H1 (cell line): Measurements from ENCODE around the gene ANGPTL5. TPM values are rescaled to one million over a fixed set of nuclear protein-coding genes. Genes with fewer than 3 reads are reported as not detected.
A peak's percentile ranks its signal among the peaks of the same experiment; 100 is the strongest.

ENCODE experiments used
- CTCF ChIA-PET: fragments of 300-600 bp; sonication (Branson Sonifier 250); formaldehyde crosslinking; loops from one replicate; lab custom pipeline; 2021; ENCODE audit not compliant: partially characterized antibody; lab: Charles Lee
- POLR2A ChIA-PET: fragments of 300-600 bp; sonication (Branson Sonifier 250); formaldehyde crosslinking; loops from one replicate; lab custom pipeline; 2021; ENCODE audit warnings: inconsistent platforms; ENCODE audit not compliant: partially characterized antibody; lab: Charles Lee
- DNase-seq, 2 experiments: peaks; one replicate each; pipeline versions ENCODE4 v3.0.0 to v3.0.0-alpha.2; 2010 to 2022; ENCODE audit warnings: low spot score in 2 of 2, low read depth in 1 of 2, mixed read lengths in 1 of 2
- FAIRE-seq: peaks from 2 replicates; lab custom pipeline; 2011; peaks lifted over from hg19 to GRCh38; lab: Jason Lieb, UNC
- H2AFZ ChIP-seq: 2 replicates; pipeline ENCODE4 v1.8.1; 2012; ENCODE audit warnings: low read length, inconsistent platforms
- H2AK5ac ChIP-seq: 2 replicates; pipeline ENCODE4 v1.6.1; 2013; ENCODE audit warnings: low read depth, low read length
- H2BK120ac ChIP-seq: replicated peaks from 2 replicates; pipeline ENCODE3; 2013; ENCODE audit warnings: low read depth, low read length, inconsistent platforms
- H2BK12ac ChIP-seq: 2 replicates; pipeline ENCODE4 v1.6.1; 2013; ENCODE audit warnings: low read depth, low read length
- H2BK15ac ChIP-seq: 2 replicates; pipeline ENCODE4 v1.6.1; 2013; ENCODE audit warnings: low read length
- H2BK20ac ChIP-seq: 2 replicates; pipeline ENCODE4 v1.6.1; 2013; ENCODE audit warnings: low read length
- H2BK5ac ChIP-seq: 2 replicates; pipeline ENCODE4 v1.6.1; 2013; ENCODE audit warnings: low read depth, low read length
- H3K14ac ChIP-seq: 2 replicates; pipeline ENCODE4 v1.6.1; 2013; ENCODE audit warnings: inconsistent platforms; ENCODE audit not compliant: insufficient read length
- H3K18ac ChIP-seq: 2 replicates; pipeline ENCODE4 v1.6.1; 2013; ENCODE audit warnings: low read length; ENCODE audit errors: extremely low read depth
- H3K23ac ChIP-seq: 2 replicates; pipeline ENCODE4 v1.6.1; 2013; ENCODE audit warnings: inconsistent platforms; ENCODE audit not compliant: insufficient read length
- H3K23me2 ChIP-seq: 2 replicates; pipeline ENCODE4 v1.6.1; 2013; ENCODE audit warnings: low read depth, low read length
- H3K27ac ChIP-seq: 2 replicates; pipeline ENCODE4 v1.6.1; 2011; ENCODE audit warnings: low read depth, low read length, inconsistent platforms
- H3K27me3 ChIP-seq, 4 experiments: replicated peaks in 1 of 4; 1 replicate in 1 of 4; 2 replicates in 3 of 4; pipeline versions ENCODE4 v1.6.1 to v1.8.1; 2011 to 2013; ENCODE audit warnings: low read length in 3 of 4, mild to moderate bottlenecking in 3 of 4, inconsistent platforms in 2 of 4, mixed read lengths in 2 of 4, moderate library complexity in 1 of 4; ENCODE audit not compliant: control insufficient read depth in 3 of 4, insufficient read depth in 3 of 4; ENCODE audit errors: extremely low read depth in 1 of 4
- H3K36me3 ChIP-seq, 4 experiments: 2 replicates each; pipeline versions ENCODE4 v1.6.1 to v1.8.1; 2011 to 2013; ENCODE audit warnings: mild to moderate bottlenecking in 4 of 4, low read length in 3 of 4, moderate library complexity in 2 of 4, control low read depth in 1 of 4, inconsistent platforms in 1 of 4; ENCODE audit not compliant: insufficient read depth in 4 of 4, control insufficient read depth in 2 of 4
- H3K4ac ChIP-seq: replicated peaks from 2 replicates; pipeline ENCODE3; 2013; ENCODE audit warnings: low read length, low read depth, mixed read lengths, inconsistent platforms; ENCODE audit not compliant: insufficient read length
- H3K4me1 ChIP-seq, 4 experiments: replicated peaks in 1 of 4; 1 replicate in 1 of 4; 2 replicates in 3 of 4; pipeline versions ENCODE4 v1.6.1 to v1.8.1; 2011 to 2013; ENCODE audit warnings: low read length in 3 of 4, inconsistent platforms in 2 of 4, mixed read lengths in 1 of 4; ENCODE audit not compliant: insufficient read depth in 4 of 4, control insufficient read depth in 3 of 4
- H3K4me2 ChIP-seq, 2 experiments: 2 replicates each; pipeline versions ENCODE4 v1.6.1 to v1.8.1; 2011 to 2013; ENCODE audit warnings: low read depth in 2 of 2, low read length in 2 of 2, control low read depth in 1 of 2, inconsistent platforms in 1 of 2, mild to moderate bottlenecking in 1 of 2; ENCODE audit not compliant: insufficient read depth in 1 of 2
- H3K4me3 ChIP-seq, 4 experiments: fragments of 200-600, 300-600 bp in 1 of 4; sonication (generic), shearing (Covaris generic), sonication (Bioruptor Twin) in 1 of 4; 2 replicates each; pipeline versions ENCODE4 v1.5.1 to v1.8.1; 2011 to 2016; ENCODE audit warnings: low read length in 4 of 4, low read depth in 3 of 4, control low read depth in 2 of 4, inconsistent platforms in 2 of 4, mild to moderate bottlenecking in 2 of 4, mixed read lengths in 1 of 4, moderate library complexity in 1 of 4; ENCODE audit not compliant: insufficient read depth in 2 of 4; ENCODE audit errors: extremely low read depth in 1 of 4
- H3K56ac ChIP-seq: replicated peaks from 2 replicates; pipeline ENCODE3; 2013; ENCODE audit warnings: low read depth, mild to moderate bottlenecking, mixed read lengths, low read length, inconsistent platforms; ENCODE audit not compliant: insufficient read length
- H3K79me1 ChIP-seq: 2 replicates; pipeline ENCODE4 v1.6.1; 2013; ENCODE audit warnings: low read depth, low read length, control low read depth
- H3K79me2 ChIP-seq, 2 experiments: 2 replicates each; pipeline versions ENCODE4 v1.6.1 to v1.8.1; 2012 to 2013; ENCODE audit warnings: low read length in 2 of 2, mild to moderate bottlenecking in 2 of 2, inconsistent platforms in 1 of 2; ENCODE audit not compliant: insufficient read depth in 2 of 2, control insufficient read depth in 1 of 2
- H3K9ac ChIP-seq, 4 experiments: replicated peaks in 1 of 4; 1 replicate in 1 of 4; 2 replicates in 3 of 4; pipeline versions ENCODE4 v1.6.1 to v1.8.1; 2011 to 2013; ENCODE audit warnings: low read depth in 3 of 4, low read length in 3 of 4, control low read depth in 2 of 4, mild to moderate bottlenecking in 2 of 4, moderate library complexity in 2 of 4, inconsistent platforms in 1 of 4; ENCODE audit errors: extremely low read depth in 1 of 4
- H3K9me3 ChIP-seq, 2 experiments: 2 replicates each; pipeline versions ENCODE4 v1.6.1 to v1.8.1; 2012 to 2013; ENCODE audit warnings: mild to moderate bottlenecking in 2 of 2, moderate library complexity in 2 of 2, control low read depth in 1 of 2, inconsistent platforms in 1 of 2, low read depth in 1 of 2, low read length in 1 of 2, mixed read lengths in 1 of 2; ENCODE audit not compliant: insufficient read depth in 2 of 2
- H4K20me1 ChIP-seq, 2 experiments: replicated peaks in 1 of 2; 2 replicates each; pipeline versions ENCODE3 to v1.8.1; 2011 to 2013; ENCODE audit warnings: inconsistent platforms in 2 of 2, low read length in 2 of 2, mild to moderate bottlenecking in 1 of 2; ENCODE audit not compliant: insufficient read depth in 2 of 2, control insufficient read depth in 1 of 2
- H4K5ac ChIP-seq: 2 replicates; pipeline ENCODE4 v1.6.1; 2013; ENCODE audit warnings: low read length, low read depth, mixed read lengths, inconsistent platforms; ENCODE audit not compliant: insufficient read length
- H4K8ac ChIP-seq: 2 replicates; pipeline ENCODE4 v1.8.0; 2013; ENCODE audit warnings: mild to moderate bottlenecking, moderate library complexity, low read length, inconsistent platforms; ENCODE audit not compliant: insufficient read depth; ENCODE audit errors: extremely low read depth
- H4K91ac ChIP-seq: replicated peaks from 2 replicates; pipeline ENCODE3; 2013; ENCODE audit warnings: low read length, mixed read lengths, inconsistent platforms; ENCODE audit not compliant: insufficient read length
- ATF2 ChIP-seq: IDR thresholded peaks from 2 replicates; pipeline ENCODE4 v1.6.1; 2012; ENCODE audit warnings: low read length, inconsistent platforms
- CREB1 ChIP-seq: IDR thresholded peaks from 2 replicates; pipeline ENCODE4 v1.6.1; 2012; ENCODE audit warnings: inconsistent platforms
- CTBP2 ChIP-seq: IDR thresholded peaks from 2 replicates; pipeline ENCODE4 v1.7.0; 2011; ENCODE audit warnings: borderline replicate concordance, mild to moderate bottlenecking, moderate library complexity, mixed read lengths, low read length; ENCODE audit not compliant: insufficient read depth, insufficient read length
- TAF1 ChIP-seq: IDR thresholded peaks from 2 replicates; pipeline ENCODE4 v1.6.1; 2011; ENCODE audit warnings: mild to moderate bottlenecking, low read depth, low read length
- WGBS, 2 experiments: shearing (Covaris generic) in 1 of 2; methylation state at CpG; one replicate each; pipeline versions ENCODE4 v1.1.6 to v1.1.7; 2013 to 2015; ENCODE audit warnings: low lambda C conversion rate in 2 of 2, mixed read lengths in 2 of 2, inconsistent platforms in 1 of 2, low coverage in 1 of 2, missing lambda C conversion rate in 1 of 2; ENCODE audit not compliant: insufficient replicate concordance in 2 of 2, insufficient coverage in 1 of 2, insufficient read length in 1 of 2; ENCODE audit errors: extremely low coverage in 1 of 2, missing lambda C conversion rate in 1 of 2; 5-methylcytosine and 5-hydroxymethylcytosine counted together
- polyA plus RNA-seq, 7 experiments: library from polyadenylated mRNA; depleted of rRNA in 3 of 7; stranded (reverse) in 5 of 7; unstranded in 2 of 7; fragments of >200 nt in 5 of 7; fragments of 200-250 nt in 2 of 7; gene quantifications; 1 replicate in 5 of 7; 2 replicates in 1 of 7; 4 replicates in 1 of 7; pipeline versions ENCODE4 v1.2.1 to v1.2.3, GENCODE V29; 2011 to 2013; ENCODE audit warnings: missing spikeins in 2 of 7, mixed read lengths in 2 of 7
- total RNA-seq: library from RNA; stranded (reverse); fragmentation: NEBNext Ultra II Directional; extraction: Animal tissue kit (Norgen Biotek cat#: 25700); gene quantifications from 2 replicates; pipeline ENCODE4 v1.2.1, GENCODE V29; 2021

The ANGPTL5 gene
- total and polyA plus RNA-seq, 2 of the 8 experiments (the other 6 are each of a cell fraction or from before 2014, with no cell fraction given): not detected

GRCh38 chr11:101914341-101914737 is 2.0 kb downstream of the ANGPTL5 start:
- Histone ChIP-seq H2AFZ (peak overlapping the region; percentile 72; the same call in 1 of the 2 replicates), H4K8ac (no peak overlapping the region)

More at GRCh38 chr11:101914341-101914737, 2.0 kb downstream of the ANGPTL5 start:
- DNase-seq: no peak
- Histone ChIP-seq H4K91ac (no peak overlapping the region), H4K5ac (no peak overlapping the region), H2BK12ac (no peak overlapping the region), H3K4me3 (peak overlapping the region; percentile 58 to 72 (median 70); a peak in 7 of 8 replicates), H2BK5ac (no peak overlapping the region), H3K27ac (no peak overlapping the region), H3K4me2 (peak overlapping the region; percentile 69 to 82), H2BK15ac (no peak overlapping the region), H3K4ac (no peak overlapping the region), H3K14ac (no peak overlapping the region), H2BK20ac (no peak overlapping the region), H4K20me1 (no peaks in the 10 kb centered on the region), H3K79me2 (no peaks in the 10 kb centered on the region), H3K23ac (no peak overlapping the region), H3K9ac (no peak overlapping the region; a peak in 1 of 7 replicates), H3K79me1 (no peaks in the 10 kb centered on the region), H3K23me2 (peaks cover 6% of the 10 kb centered on the region), H3K36me3 (no peaks in the 10 kb centered on the region), H3K18ac (no peak overlapping the region), H2BK120ac (no peak overlapping the region), H2AK5ac (no peak overlapping the region), H3K27me3 (no peaks in the 10 kb centered on the region), H3K9me3 (no peaks in the 10 kb centered on the region), H3K56ac (no peak overlapping the region), H3K4me1 (peaks cover 0 to 3% (median 2%) of the 10 kb centered on the region in 4 experiments; a peak in 4 of 7 replicates)
- 28% methylated on average over 6 of the region's 6 CpGs; no CpG with 5 or more reads in 1 of the 2 experiments for WGBS, 2 experiments
- TF ChIP-seq CREB1 (no peak), ATF2 (no peak), TAF1 (no peak), CTBP2 (no peak)
- ChIA-PET CTCF (interaction anchor here (0.7 to 2.4 kb wide), 8 partner anchors 7 to 95 kb away, joined by 3 to 8 read pairs (median 4); no protein-coding TSS in a partner anchor), POLR2A (interaction anchor here (1.2 kb wide), 1 partner anchor 195 kb away, joined by 3 read pairs; no protein-coding TSS in a partner anchor)
- no peak for FAIRE-seq
